UCSD-AML1 (cell line): ENCODE measurements around the gene PPP2R5D.
"Not testable (repeated sequence)": the region's sequence is repeated elsewhere in the genome, so short reads cannot be mapped to it uniquely, and the experiment has no call there.

ENCODE experiments used
- DNase-seq: peaks from one replicate; lab custom pipeline; 2025; ENCODE audit not compliant: unreplicated experiment; lab: John Stamatoyannopoulos, UW

Gene PPP2R5D

DNA sequence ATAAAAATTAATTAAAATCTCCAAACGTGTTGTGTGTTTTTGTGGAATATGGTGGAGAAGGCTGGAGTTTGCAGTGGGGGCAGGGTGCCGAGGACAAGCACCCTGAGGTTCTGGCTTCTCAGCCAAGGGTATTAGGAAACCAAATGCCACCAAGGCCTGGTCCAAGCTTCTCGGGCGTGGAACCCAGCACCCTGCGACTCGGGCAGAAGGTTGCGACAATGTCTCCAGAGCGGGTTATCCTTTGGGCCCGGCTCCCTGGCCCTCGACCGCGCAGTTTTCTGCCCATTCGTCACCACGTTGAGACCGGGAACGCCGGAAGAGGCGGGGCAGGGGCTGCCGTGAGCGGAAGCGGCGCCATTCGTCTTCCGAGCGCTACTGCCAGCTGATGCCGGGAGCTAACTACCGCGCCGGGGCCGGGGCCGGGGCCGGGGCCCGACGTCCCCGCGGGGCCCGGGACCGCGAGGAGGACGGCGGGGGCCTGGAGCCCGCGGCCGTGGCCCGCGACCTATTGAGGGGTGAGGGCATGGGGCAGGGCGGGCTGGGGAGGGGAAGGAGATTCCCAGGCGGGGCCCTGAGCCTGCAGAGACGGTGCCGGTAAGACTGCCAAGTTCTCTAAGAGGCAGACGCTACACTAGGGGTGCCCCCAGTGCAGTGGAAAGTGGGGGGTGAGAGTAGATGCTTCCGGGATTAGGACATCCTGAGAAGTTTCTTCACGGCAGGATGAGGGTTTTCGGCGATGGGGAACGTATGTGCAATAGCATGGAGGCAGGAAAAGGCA lies 37.1 kb downstream of the PPP2R5D start, which contains the start of gene RRP36:
Gene RRP36, plus strand, starts transcription at position 354 of the 778 bp plus-strand sequence. Its CDS starts 32 bp downstream, at position 386.
- DNase-seq = peak; percentile 78

DNA sequence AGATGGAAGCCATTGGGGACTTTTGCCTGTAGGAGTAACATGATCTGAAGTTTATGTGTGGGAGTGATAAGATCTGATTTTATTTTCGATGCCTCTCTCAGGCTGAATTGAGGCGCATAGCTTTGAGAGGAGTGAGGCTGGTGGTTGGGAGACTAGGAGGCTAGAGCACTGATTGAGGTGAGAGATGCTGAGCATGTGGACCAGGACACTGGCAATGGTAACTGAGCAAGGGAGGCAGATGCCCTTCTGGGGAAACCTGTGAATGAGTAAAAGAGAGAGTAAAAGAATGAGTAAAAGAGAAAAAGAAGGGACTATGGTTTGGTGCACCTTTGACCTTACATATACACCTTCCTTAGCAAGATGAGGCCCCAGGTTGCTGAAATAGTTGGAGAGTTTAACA lies 40.1 kb downstream of the PPP2R5D start:
- DNase-seq = no peak

DNA sequence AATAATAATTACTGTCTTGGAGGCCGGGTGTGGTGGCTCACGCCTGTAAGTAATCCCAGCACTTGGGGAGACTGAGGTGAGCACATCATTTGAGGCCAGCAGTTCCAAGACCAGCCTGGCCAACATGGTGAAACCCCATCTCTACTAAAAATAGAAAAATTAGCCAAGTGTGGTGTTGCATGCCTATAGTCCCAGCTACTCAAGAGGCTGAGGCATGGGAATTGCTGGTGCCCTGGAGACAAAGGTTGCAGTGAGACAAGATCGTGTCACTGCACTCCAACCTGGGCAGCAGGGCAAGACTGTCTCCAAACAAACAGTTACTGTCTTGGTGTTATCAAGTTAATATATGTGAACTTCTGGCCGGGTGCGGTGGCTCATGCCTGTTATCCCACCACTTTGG lies 42.0 kb downstream of the PPP2R5D start:
- no peak for DNase-seq

DNA sequence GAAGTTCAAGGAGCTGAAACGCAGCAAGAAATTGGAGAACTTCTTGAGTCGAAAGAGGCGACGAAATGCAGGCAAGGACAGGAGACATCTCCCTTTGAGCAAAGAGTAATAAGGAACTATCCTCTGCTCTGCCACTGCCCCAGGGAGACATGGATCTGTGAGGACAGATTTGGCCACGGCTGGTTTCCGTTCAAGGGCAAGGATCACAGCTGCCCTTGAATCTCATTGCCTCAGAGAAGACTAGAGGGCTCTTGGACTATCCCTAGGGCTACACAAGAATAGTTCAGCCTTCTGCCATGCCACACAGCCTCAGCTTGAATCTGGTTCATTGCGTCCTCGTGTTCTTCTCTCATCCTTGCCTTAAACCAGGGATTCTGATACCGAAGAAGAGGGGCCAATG lies 44.8 kb downstream of the PPP2R5D start:
- no peak for DNase-seq

DNA sequence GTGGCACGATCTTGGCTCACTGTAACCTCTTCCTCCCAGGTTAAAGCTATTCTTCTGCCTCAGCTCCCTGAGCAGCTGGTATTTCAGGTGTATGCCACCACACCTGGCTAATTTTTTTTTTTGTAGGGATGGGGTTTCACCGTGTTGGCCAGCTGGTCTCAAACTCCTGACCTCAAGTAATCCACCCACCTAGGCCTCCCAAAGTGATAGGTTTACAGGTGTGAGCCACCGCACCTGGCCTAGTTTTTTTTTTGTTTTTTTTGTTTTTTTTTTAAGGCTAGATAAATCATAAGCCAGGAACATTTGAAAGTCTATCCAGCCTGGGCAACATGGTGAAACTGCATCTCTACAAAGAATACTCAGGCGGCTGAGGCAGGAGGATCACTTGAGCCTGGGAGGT lies 48.0 kb downstream of the PPP2R5D start:
- DNase-seq = no peak

DNA sequence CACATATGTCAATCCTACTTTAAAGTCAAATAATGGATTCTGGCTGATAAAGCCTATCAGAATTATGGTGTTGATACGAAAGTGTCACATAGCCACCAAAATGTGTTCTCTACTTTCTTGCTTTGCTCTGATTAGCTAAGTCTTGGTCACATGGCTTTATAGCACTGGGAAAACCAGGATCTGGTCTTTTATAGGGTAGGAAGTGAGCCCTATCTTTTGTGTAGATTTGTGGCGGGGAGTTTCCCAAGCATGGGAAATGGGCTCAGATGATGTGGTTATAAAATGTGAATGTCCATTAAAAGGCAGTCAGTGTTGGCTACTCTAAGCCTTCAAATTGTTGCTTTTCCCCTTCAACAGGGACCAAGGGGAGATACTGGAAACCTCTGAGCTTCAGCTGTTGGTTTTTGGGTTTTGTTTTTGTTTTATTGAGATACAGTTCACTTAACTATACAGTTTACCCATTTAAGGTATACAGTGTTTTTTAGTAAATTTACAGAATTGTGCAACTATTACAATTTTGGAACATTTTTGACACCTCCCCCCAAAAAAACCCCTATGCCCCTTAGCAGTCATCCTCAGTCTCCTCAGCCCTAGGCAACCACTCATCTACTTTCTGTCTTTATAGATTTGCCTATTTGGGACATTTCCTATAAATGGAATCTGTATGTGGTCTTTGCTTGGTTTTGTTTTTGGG lies 49.3 kb downstream of the PPP2R5D start:
- DNase-seq = no peak

DNA sequence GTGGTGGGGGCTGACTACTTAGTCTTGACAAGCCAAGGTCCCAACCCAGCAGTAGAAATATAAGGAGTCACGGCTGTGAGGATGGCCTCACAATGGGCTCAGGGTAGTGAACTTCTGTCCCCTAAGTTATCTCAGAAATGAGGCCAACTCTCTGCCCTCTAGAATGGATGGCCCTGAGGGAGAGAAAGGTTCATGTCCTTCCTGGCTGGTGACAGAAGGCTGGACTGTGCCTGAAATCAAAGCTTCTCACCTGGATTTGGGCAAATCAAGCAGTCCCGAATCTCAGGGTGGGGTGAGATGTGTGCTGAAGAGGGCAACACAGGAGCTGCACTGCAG lies 49.8 kb downstream of the PPP2R5D start:
- no peak for DNase-seq

DNA sequence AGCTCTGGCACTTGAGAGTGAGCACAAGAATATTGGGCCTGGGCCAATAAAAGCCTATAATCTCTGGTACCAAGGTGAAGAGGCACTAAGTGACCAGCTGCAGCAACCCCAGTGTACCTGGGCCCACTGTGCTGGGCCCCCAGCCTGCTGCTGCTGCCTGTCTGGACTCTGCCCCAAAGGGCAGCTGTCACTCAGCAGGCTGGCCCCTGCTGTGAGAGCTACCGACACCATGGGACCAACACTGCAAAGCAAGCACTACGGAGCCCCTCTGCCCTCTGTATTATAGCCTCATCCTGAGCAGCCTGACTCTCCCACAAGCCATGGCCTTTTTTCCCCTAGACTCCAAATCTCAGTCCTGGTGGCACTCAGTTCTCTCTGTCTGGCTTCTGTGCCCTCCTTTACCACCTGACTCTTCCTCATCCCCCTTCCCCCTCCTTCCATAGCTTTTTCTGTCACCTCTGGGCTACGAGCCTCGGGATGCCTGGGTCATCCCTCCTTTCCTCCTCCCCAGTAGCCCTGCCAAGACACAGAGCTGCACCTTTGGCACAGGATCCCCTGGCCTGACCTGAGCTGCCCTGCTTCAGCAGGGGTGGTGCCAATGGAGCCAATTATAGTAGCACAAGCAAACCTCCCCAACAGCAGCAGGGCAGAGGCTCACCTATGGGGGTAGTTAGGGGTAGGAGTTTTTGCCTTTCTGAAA lies 51.3 kb downstream of the PPP2R5D start:
- no peak for DNase-seq

DNA sequence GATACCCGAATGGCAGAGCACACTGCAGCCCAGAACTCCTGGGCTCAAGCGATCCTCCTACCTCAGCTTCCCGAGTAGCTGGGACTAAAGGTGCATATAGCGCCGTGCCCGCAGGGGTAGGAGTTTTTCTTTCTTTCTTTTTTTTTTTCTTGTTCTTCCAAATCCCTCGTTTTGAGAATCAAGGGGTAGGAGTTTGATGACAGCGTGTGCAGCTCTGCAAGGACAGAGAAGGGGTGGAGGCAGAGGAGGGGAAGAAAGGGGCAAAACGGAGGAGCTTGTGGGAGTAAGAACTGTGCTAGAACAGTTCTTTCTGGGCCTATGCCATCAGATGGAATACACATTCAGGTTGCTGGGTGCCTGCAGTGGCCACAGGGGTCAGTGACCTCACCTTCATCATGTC lies 52.3 kb downstream of the PPP2R5D start:
- no peak for DNase-seq

DNA sequence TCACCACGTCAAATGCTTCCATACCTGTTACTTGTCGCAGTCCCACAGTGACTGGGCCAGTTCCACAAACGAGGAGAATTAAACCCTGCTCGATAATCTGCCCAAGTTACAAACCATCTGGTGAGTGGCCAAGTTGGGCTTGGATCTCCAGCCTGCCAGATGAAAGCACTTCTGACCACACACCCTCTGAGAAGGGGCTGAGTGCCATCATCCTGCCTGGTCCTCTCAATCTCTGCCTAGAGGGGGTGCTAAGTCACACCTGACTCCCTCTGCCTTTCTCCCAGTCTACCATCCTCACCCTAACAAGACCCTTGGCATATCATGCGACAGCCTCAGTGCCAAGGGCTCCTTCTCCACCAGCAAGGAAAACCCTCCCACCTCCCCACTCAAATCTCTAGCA lies 52.8 kb downstream of the PPP2R5D start:
- no peak for DNase-seq

DNA sequence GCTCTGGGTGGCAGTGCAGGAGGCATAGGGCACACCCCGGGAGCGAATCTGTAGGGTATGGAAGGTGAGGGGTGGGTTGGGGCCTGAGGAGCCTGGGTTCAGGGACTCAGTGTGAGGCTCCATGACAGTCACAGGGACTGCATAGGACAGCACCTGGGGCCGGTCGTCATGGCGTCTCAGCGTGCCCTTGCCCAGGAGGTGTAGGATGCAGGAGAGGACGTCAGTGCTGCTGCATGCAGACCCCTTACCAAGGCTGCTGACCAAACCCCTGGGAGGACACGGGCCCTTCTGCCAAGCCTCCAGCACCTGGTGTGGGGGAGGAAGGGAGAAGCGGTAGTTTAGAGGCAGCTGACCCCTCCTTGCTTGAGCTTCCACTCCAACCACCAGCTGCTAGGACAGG lies 53.3 kb downstream of the PPP2R5D start:
- DNase-seq = no peak

DNA sequence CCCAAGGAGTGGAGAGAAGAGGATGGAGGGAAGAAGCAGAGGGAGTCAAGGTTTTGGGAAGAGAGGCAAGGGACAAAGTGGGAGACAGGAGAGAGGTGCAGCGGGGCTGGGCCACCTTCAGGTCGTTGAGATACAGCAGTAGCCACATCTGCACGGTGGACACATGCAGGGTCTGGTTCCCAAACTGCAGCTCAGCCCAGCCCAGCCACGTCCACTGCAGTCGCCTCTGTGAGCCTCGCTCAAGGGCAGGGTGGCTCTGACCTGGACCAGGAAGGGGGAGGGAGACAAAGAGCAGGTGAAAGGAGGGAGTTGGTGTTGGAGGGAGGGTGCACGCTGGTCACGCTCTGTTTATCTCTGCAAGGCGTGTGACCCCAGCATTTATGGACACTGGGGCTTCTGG lies 54.4 kb downstream of the PPP2R5D start:
- DNase-seq = no peak

DNA sequence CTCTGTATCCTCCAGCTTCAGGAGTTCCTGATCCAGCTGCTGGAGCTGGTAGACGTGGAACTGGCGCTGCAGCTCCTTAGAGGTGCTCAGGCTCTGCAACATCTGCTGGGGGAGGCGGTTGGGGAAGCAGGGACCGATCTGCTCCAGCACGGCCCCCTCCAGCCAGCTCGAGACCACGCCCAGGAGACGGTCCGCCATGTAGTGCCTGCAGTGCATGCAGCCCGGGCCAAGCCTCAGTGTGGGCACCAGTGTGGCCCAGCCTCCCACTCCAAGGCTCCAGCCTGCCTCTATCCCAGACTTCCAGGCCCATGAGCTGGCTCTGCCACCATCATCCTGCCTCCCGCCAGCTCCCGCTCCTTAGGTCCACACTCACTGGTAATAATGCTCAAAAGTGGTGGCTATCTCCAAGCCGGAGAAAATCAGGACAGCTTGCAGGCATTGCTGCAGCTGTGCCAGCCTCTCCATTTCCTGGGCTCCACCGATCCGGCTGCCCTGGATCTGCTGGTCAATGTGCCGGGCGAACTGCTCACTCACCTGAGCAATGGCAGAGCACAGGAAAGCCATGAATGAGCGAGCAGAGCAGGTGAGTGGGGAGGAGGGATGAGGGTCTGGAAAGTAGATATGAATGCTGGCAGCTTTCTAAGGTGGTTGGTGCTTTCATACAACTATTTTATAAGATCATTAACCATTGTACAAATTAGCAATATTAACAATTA lies 56.3 kb downstream of the PPP2R5D start:
- DNase-seq = no peak

DNA sequence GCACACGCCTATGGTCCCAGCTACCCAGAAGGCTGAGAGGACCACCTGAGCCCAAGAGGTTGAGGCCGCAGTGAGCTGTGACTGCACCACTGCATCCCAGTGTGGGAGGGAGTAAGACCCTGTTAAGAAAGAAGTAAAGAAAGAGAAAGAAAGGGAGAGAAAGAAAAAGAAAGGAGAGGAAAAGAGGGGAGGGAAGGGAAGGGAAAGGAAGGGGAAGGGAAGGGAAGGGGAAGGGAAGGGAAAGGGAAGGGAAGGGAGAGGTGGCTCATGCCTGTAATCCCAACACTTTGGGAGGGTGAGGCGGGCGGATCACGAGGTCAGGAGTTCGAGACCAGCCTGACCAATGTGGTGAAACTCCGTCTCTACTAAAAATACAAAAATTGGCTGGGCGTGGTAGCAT lies 57.1 kb downstream of the PPP2R5D start:
- not testable (repeated sequence) for DNase-seq

DNA sequence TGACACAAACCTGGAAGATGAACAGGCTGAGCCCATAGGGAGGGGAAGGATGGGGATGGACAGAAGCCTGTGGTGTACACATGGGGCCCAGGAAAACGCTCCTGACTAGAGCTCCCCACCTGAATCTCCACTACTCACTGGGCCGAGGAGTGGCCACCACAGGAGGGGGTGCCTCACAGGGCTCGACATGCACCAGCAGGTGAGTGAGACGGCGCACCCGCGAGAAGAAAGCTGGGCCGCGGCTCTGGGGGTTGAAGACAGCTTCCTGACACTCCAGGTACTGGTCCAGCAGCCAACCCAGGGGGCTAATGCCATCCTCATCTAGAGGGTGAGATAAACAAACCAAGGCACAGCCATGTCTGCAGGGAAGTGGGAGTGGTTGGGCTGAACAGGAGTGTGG lies 58.9 kb downstream of the PPP2R5D start:
- no peak for DNase-seq

DNA sequence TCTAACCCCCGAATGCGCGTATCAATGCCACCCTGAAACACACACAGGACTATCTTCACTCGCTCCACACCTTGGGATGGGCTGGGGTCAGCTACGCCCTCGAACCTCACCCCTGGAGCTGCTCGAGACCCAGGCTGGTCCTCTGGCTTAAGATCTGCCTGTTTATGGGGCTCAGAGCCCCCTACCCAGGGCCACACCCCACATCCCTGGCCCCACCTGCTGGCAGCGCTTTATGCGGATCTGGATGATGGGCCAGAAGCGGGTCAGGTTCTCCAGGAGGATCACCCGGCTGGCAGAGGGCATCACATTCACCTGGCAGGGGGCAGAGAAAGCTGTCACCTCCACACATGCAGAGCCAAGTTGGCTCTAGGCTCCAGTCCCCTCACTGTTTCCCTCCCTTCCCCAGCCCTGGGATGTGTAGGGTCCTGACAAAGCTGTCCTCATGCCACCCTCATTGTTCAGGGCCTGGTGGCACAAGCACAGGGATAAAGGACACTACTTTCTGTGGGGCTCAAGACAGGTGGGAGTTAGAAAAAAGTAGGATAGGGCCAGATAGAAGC lies 61.1 kb downstream of the PPP2R5D start:
- no peak for DNase-seq

DNA sequence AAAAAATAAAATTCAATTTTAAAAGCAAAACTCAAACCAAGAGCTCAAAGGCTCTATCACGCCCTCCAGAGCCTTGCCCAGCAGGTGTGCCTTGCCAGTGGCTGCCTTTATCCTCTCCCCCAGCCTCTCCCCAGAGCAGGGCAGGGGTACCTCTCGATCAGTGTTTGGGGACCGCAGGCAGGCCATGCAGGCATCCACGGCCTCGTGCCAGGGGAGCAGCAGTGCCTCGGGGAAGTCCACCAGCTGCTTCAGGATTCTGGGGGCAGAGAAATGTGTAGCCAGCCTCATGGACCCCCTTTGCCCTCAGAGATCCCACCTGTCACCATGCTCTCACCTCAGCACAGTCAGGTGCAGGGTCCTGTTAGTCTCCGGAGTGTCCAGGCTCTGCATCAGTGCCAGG lies 63.6 kb downstream of the PPP2R5D start:
- no peak for DNase-seq

DNA sequence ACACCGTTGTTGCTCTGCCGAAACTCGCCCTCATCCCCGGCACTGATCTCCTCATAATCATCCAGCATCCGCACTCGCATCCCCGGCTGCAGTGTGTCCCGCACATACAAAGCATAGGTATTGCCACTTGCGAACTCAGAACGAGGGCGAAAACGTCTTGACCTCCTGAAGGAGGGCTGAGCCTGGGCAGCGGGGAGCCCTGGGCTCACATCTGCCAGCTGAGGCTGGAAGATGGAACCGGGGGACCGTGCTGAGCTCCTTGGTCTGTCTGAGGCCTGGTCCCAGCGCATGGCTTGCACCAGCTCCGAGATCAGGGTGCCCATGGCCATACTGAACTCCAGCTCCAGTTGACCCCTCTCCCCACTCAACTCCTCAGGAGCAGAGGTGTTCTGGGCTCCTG lies 66.6 kb downstream of the PPP2R5D start:
- no peak for DNase-seq

DNA sequence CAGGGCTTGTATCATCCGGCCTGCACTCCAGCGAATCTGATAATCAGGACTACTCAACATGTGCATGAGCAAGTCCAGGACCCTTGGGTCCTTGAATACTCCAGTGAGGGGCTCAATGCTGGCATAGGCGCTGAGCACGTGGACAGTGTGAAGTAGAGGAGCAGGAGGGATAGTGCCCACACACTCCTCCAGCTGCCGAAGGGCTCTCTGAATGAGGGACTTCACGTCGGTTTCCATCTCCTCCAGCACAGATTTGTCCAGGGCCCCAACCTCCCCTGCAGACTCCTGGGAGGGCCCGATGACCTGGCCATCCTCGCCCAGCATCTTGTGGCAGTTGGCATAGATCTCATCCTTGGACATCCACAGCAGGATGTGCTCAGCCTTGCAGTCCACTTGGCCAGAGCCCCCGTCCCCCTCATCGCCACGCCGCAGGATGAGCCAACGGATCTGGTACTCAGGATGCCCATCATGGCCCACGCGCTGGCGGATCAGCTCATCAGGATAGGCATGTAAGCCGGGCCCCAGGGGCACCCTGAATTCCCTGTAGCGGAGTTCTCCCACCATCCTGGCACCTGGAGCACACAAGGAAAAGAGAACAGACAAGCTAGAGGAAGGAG lies 68.0 kb downstream of the PPP2R5D start:
- no peak for DNase-seq

DNA sequence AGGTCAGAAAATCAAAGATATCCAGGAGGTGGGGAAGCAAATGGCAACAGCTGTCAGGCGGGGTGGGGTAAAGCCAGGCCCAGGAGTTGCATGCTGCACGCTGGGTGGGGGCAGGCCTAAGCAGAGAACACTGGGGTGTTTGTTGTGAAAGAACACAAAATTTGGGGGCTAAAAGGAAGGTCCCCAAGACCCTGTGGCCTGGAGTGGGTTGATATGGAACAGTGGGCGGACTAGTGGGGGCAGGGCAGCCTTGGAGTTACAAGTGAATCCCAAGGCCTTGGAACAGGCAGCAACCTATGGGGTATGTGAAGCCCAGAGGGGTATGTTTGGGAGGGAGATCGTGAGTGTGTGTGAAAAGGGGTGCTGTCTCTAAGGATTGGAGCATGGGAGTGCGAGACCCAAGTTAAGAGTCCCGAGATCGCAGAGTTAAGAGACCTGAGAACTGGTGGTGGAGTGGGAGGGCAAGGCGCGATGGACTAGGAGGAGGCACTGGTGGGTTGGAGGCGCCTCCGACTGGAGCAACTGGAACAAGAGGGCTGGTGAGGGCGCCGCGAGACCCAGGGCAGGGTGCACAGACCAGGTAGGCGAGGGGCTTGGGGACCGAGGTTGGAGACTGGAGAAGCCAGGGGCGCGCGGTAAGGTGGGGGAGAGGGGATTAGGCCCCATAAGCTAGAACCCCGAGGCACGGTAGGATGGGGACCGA lies 68.6 kb downstream of the PPP2R5D start:
- peak; percentile 65 for DNase-seq
